HG03575 (cell line): ENCODE data around the gene OSBPL8.
"Not testable (repeated sequence)": the region's sequence is repeated elsewhere in the genome, so short reads cannot be mapped to it uniquely, and the experiment has no call there.

ENCODE experiments used
- ATAC-seq: cut with Tn5 transposase; IDR thresholded peaks from one replicate; pipeline ENCODE4 v1.9.1; 2021; ENCODE audit not compliant: unreplicated experiment, insufficient number of reproducible peaks, low FRiP score; ENCODE audit errors: extremely low read depth

OSBPL8 gene

GRCh38 chr12:76535170-76535569, 24.4 kb downstream of the OSBPL8 start:
- no peak for ATAC-seq

- no peak for ATAC-seq
Measured at GRCh38 chr12:76533331-76533730, 26.2 kb downstream of the OSBPL8 start.

GRCh38 chr12:76532520-76532919, 27.1 kb downstream of the OSBPL8 start:
- no peak for ATAC-seq

- no peak for ATAC-seq
Measured at GRCh38 chr12:76531056-76531455, 28.5 kb downstream of the OSBPL8 start.

GRCh38 chr12:76530516-76530915, 29.1 kb downstream of the OSBPL8 start:
- no peak for ATAC-seq

- no peak for ATAC-seq
Measured at GRCh38 chr12:76529226-76529918, 30.2 kb downstream of the OSBPL8 start.

GRCh38 chr12:76523408-76523807, 36.2 kb downstream of the OSBPL8 start:
- no peak for ATAC-seq

GRCh38 chr12:76520348-76520747, 39.2 kb downstream of the OSBPL8 start:
- no peak for ATAC-seq

- ATAC-seq = no peak
Measured at GRCh38 chr12:76519538-76519937, 40.0 kb downstream of the OSBPL8 start.

- no peak for ATAC-seq
Measured at GRCh38 chr12:76518699-76519098, 40.9 kb downstream of the OSBPL8 start.

GRCh38 chr12:76515271-76515670, 44.3 kb downstream of the OSBPL8 start:
- ATAC-seq = no peak

GRCh38 chr12:76511116-76511716, 48.4 kb downstream of the OSBPL8 start:
- peak; percentile 47 for ATAC-seq

- no peak for ATAC-seq
Measured at GRCh38 chr12:76508128-76508980, 51.2 kb downstream of the OSBPL8 start.

GRCh38 chr12:76506149-76506548, 53.4 kb downstream of the OSBPL8 start:
- no peak for ATAC-seq

- no peak for ATAC-seq
Measured at GRCh38 chr12:76505050-76505449, 54.5 kb downstream of the OSBPL8 start.

GRCh38 chr12:76504606-76505005, 55.0 kb downstream of the OSBPL8 start:
- ATAC-seq = no peak

- ATAC-seq = no peak
Measured at GRCh38 chr12:76503957-76504356, 55.6 kb downstream of the OSBPL8 start.

- no peak for ATAC-seq
Measured at GRCh38 chr12:76501390-76501789, 58.2 kb downstream of the OSBPL8 start.

GRCh38 chr12:76499136-76499535, 60.4 kb downstream of the OSBPL8 start:
- ATAC-seq = not testable (repeated sequence)

- no peak for ATAC-seq
Measured at GRCh38 chr12:76495556-76495955, 64.0 kb downstream of the OSBPL8 start.
